ENCODE results near the gene PLA1A. TPM values are rescaled to one million over a fixed set of nuclear protein-coding genes. Genes with fewer than 3 reads are reported as not detected.

The PLA1A gene
- polyA plus RNA-seq, 3 donors = 1.0 to 5.8 (median 2.7) TPM

DNA sequence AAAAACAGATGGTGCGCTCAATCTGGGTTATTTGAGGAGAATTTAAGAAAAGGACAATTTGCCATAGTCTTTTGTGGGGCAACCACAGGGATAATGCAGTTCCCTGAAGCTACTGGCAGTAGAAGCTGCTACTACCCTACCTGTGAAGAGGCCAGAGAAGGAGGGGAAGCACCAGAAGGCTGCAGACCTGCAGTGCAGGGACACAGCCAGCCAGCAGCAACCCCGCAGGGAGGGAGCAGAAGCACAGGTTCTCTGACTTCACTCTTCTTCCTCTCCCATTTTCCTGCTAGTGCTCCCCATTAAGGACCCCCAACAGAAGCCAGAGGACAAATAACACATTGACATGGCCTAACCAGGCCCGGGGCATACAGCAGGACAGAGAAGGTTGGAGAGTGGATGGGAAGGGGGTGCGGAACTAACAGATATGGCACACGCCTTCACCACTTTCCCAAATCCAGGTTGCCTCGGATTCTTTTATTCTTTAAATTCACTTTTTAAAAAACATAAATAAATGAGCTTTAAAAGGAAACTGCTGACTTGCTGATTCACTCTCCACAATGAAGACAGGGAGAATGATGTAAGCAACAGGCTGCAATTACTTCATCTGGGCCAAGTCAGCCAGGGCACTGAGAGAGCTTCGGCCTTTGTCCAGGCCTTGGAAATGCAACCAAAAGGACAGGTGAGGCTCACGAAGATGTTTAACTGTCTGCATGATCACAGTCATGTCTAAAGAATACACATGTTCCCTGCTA lies 32.6 kb downstream of the PLA1A start:
- whole genome bisulfite sequencing, 3 donors = 56 to 88% (median 60%) methylated on average over 8 of the region's 8 CpGs
- H3K27ac ChIP-seq (ENCODE audit: low read depth, low read length) = peak overlapping the region; percentile 72

- WGBS, 3 donors = 55 to 95% (median 64%) methylated on average over 7 of the region's 7 CpGs
- no peak overlapping the region for H3K27ac ChIP-seq (ENCODE audit: low read depth, low read length)
These were observed 33.2 kb downstream of the PLA1A start for GRCh38 chr3:119630880-119631329.

DNA sequence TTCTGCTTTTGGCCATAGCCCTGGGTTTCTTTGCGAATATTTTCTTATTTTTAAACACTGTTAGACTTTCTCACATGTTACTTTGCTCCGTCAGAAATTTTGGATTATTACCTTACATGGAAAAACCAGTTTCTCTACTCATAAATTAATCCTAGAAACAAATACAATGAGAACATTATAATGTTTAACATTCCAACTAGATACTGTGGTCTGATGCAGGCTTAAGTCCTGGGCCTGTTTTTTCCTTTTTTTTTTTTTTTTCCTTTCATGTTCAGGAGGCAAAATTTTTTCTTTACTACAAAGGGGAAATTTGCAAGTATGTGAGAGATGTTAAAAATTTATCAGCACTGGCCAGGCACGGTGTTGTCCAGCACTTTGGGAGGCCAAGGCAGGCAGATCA lies 33.8 kb downstream of the PLA1A start:
- no peak overlapping the region for H3K27ac ChIP-seq (ENCODE audit: low read depth, low read length)
- WGBS, 3 donors = 72 to 76% (median 72%) methylated on average over 3 of the region's 3 CpGs

DNA sequence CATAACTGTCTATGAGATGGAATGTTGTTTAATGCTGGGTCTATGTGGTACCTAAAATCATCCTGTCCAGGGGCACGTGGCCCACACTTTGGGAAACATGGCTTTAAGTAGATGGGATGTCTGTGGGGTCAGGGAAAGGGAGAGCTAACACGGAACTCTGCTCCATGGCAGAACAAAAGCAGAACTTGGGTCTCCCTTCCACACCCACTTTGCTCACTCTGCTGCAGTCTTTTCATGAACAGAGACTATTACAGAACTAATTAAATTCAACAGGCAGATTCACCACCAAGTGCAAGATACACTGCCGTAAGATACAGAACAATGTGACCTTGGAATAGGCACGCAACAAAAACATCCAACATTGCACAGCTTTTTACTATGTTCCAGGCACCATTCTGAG lies 34.5 kb downstream of the PLA1A start:
- WGBS, 3 donors = 73 to 87% (median 83%) methylated on average over 4 of the region's 4 CpGs
- no peak overlapping the region for H3K27ac ChIP-seq (ENCODE audit: low read depth, low read length)

- no peak overlapping the region for H3K27ac ChIP-seq (ENCODE audit: low read depth, low read length)
- WGBS, 3 donors = 44 to 93% (median 90%) methylated on average over 4 of the region's 4 CpGs
These were observed 35.1 kb downstream of the PLA1A start for GRCh38 chr3:119632829-119633228.

GRCh38 chr3:119635719-119636118 lies 38.0 kb downstream of the PLA1A start:
- 87 to 96% (median 93%) methylated on average over 10 of the region's 10 CpGs for WGBS, 3 donors
- H3K27ac ChIP-seq (ENCODE audit: low read depth, low read length) = no peak overlapping the region

DNA sequence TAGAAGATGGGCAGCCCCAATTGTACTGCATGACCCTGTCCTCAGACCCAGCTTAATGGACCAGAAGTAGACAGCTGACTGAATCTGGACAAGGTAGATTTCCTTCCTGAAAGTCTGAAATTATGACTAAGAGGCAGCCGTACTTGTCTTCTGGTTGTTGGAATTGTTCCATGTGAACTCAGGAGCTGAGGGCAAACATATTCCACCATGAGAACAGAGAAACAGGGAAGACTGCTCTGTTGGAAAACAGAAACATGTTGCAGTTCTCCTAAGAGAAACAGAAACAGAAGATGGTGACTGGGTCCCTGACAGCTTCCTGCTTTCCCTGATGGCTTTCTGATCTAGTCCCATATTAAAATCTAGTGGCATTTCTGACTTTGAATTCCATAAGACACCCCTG lies 38.6 kb downstream of the PLA1A start:
- no peak overlapping the region for H3K27ac ChIP-seq (ENCODE audit: low read depth, low read length)
- WGBS, 3 donors = 24 to 35% (median 34%) methylated on average over 1 of the region's 1 CpG

DNA sequence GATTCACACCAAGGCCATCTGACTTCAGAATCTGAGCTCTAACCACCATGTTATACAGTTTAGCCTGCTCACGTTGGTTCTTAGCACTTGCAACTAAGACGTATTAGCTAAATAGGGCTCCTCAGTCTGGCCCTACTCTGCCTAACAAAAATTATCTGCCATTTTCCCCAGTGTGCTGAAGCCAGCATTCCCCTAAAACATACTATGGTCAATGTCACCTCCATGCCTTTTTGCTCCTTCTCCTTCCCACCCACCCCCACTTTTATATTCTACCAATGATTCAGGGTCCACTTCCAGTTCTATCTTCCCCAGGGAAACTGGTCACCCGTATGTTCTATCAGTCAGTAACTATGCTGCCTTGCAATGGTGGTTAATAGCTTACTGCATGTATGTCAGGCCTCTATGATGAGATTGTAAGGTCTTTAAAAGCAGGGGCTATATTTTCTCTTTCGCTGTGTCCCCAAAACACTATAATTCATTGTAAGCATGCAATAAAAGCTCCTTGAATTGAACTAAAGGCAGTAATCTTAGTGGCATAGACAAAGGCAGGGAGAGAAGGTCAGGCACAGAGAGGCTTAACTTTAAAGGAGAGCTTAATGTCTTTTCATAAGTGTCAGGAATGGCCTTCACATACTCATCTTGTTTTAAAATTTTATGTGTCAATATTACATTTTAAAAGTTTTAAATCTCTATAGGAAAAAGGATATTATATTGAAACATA lies 39.4 kb downstream of the PLA1A start:
- no peak overlapping the region for H3K27ac ChIP-seq (ENCODE audit: low read depth, low read length)
- 91 to 93% (median 93%) methylated on average over 4 of the region's 4 CpGs for WGBS, 3 donors

- 40 to 81% (median 46%) methylated on average over 3 of the region's 3 CpGs for WGBS, 3 donors
- peak overlapping the region; percentile 53 for H3K27ac ChIP-seq (ENCODE audit: low read depth, low read length)
These were observed 40.2 kb downstream of the PLA1A start for GRCh38 chr3:119637679-119638477.

GRCh38 chr3:119639494-119640350 lies 42.0 kb downstream of the PLA1A start:
- 80 to 95% (median 91%) methylated on average over 2 of the region's 2 CpGs for WGBS, 3 donors
- H3K27ac ChIP-seq (ENCODE audit: low read depth, low read length) = no peak overlapping the region

- WGBS, 3 donors = 95 to 100% (median 97%) methylated on average over 2 of the region's 2 CpGs
These were observed 43.7 kb downstream of the PLA1A start for GRCh38 chr3:119641416-119641815.

DNA sequence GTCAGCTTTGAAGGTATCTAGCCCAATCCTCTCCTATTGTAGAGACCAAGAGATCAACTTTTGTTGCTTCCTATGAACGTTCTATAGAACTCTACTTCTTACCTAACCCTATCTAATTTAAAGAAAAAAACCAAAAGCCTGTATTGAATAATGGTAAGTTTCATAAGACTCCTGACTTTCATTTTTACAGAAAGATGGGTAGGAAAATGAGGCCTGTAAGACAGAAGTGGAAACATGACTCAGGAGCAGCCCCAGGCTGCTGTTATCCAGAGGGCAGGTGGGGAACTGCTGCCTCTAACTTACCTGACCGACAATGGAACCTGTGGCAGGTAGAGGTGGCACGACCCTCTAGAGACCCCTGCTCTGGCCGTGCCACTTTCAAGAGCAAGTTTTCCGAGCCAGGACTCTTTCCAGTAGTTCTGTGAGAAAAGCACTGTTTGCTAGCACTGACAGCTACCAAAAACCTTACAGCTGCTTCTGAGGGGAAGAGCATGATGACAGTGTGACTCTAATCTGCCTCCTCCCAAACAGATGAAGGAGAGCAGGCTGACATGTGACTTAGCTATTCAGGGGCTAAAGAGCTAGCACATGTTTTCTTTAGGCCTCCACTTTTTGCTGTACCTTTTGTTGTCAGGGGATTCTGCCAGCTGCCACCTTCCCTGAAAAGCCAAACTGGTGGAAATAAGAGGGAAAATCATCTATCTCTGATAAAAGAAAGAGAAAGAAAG lies 45.2 kb downstream of the PLA1A start:
- H3K27ac ChIP-seq (ENCODE audit: low read depth, low read length) = no peak overlapping the region

More at GRCh38 chr3:119641416-119641815, 43.7 kb downstream of the PLA1A start:
- H3K27ac ChIP-seq (ENCODE audit: low read depth, low read length) = no peak overlapping the region

GRCh38 chr3:119643528-119643927 lies 45.8 kb downstream of the PLA1A start:
- H3K27ac ChIP-seq (ENCODE audit: low read depth, low read length) = no peak overlapping the region
- 93 to 96% (median 95%) methylated on average over 2 of the region's 2 CpGs for WGBS, 3 donors

More for the DNA sequence above, 45.2 kb downstream of the PLA1A start:
- WGBS, 3 donors = 73 to 79% (median 79%) methylated on average over 5 of the region's 5 CpGs

- 88 to 96% (median 88%) methylated on average over 1 of the region's 1 CpG for WGBS, 3 donors
- no peak overlapping the region for H3K27ac ChIP-seq (ENCODE audit: low read depth, low read length)
These were observed 46.8 kb downstream of the PLA1A start for GRCh38 chr3:119644481-119644880.

- H3K27ac ChIP-seq (ENCODE audit: low read depth, low read length) = no peak overlapping the region
These were observed 48.1 kb downstream of the PLA1A start for GRCh38 chr3:119645813-119646212.

GRCh38 chr3:119647171-119647570 lies 49.5 kb downstream of the PLA1A start:
- WGBS, 3 donors = 72 to 88% (median 75%) methylated on average over 2 of the region's 2 CpGs
- no peak overlapping the region for H3K27ac ChIP-seq (ENCODE audit: low read depth, low read length)

More at GRCh38 chr3:119645813-119646212, 48.1 kb downstream of the PLA1A start:
- WGBS, 3 donors = 63 to 96% (median 94%) methylated on average over 1 of the region's 1 CpG

DNA sequence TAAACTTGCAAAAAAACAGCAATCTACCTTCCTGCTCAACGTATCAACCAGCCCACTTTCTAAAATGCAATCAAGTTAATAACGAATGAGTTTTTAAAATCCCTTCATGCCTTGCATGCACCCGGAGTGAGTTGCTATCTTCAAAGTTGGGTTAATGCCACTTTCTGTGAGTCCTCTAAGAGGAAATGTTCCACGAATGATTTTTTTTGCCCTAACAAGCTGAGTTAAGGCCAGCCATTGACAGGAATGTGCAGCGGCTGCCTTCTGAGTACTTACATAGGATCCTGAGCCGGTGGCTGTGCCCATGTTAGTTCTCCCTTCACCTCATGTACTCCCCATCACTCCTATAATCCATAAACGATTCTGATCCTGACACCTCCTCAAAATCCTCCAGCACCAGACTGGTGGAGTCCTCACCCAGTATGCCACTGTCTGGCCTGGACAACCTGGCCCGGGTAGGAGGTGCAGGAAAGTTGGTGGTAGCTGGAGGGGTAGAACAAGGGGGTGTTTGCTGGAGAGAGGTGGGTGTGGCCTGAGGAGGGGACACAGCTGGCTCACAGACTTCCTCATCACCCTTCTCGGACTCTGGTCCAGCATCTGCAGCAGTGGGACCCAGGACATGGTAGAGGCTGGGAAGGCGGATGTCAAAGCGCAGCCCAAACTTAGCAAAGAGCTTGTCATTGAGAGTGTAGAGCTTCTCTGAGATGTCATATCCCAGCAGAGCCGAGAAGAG lies 50.3 kb downstream of the PLA1A start:
- H3K27ac ChIP-seq (ENCODE audit: low read depth, low read length) = peak overlapping the region; percentile 5
- WGBS, 3 donors = 70 to 73% (median 71%) methylated on average over 12 of the region's 12 CpGs
